HG02884 (cell line): ENCODE data around the gene FRMD4A.
"Not testable (repeated sequence)": the region's sequence is repeated elsewhere in the genome, so short reads cannot be mapped to it uniquely, and the experiment has no call there.

Experiments used
- ATAC-seq: cut with Tn5 transposase; IDR thresholded peaks from one replicate; pipeline ENCODE4 v1.9.1; 2021; ENCODE audit warnings: mild to moderate bottlenecking, moderate library complexity; ENCODE audit not compliant: unreplicated experiment

Gene FRMD4A

GRCh38 chr10:14066106-14066505 is 264.6 kb downstream of the FRMD4A start:
- ATAC-seq = no peak

GRCh38 chr10:14063531-14064285 is 267.0 kb downstream of the FRMD4A start:
- no peak for ATAC-seq

- no peak for ATAC-seq
Observed at GRCh38 chr10:14062528-14063260, 268.0 kb downstream of the FRMD4A start.

GRCh38 chr10:14060320-14061070 is 270.2 kb downstream of the FRMD4A start:
- ATAC-seq = no peak

GRCh38 chr10:14056610-14057332 is 274.0 kb downstream of the FRMD4A start:
- ATAC-seq = no peak

GRCh38 chr10:14052931-14053330 is 277.8 kb downstream of the FRMD4A start:
- no peak for ATAC-seq

GRCh38 chr10:14050598-14050997 is 280.1 kb downstream of the FRMD4A start:
- ATAC-seq = no peak

- ATAC-seq = no peak
Observed at GRCh38 chr10:14048930-14049613, 281.7 kb downstream of the FRMD4A start.

- ATAC-seq = no peak
Observed at GRCh38 chr10:14047431-14047830, 283.3 kb downstream of the FRMD4A start.

- ATAC-seq = not testable (repeated sequence)
Observed at GRCh38 chr10:14042051-14042450, 288.7 kb downstream of the FRMD4A start.

- no peak for ATAC-seq
Observed at GRCh38 chr10:14040787-14041631, 289.7 kb downstream of the FRMD4A start.

GRCh38 chr10:14039968-14040668 is 290.6 kb downstream of the FRMD4A start:
- no peak for ATAC-seq

- no peak for ATAC-seq
Observed at GRCh38 chr10:14036233-14036632, 294.5 kb downstream of the FRMD4A start.

- ATAC-seq = no peak
Observed at GRCh38 chr10:14035506-14035905, 295.2 kb downstream of the FRMD4A start.

- ATAC-seq = no peak
Observed at GRCh38 chr10:14032406-14032998, 298.2 kb downstream of the FRMD4A start.

- no peak for ATAC-seq
Observed at GRCh38 chr10:14026325-14026724, 304.4 kb downstream of the FRMD4A start.

- ATAC-seq = no peak
Observed at GRCh38 chr10:14025283-14026189, 305.2 kb downstream of the FRMD4A start.
